Spleen (tissue), 7 donors: ENCODE measurements around the gene CRIP2.

Source experiments
- CTCF ChIP-seq, 11 experiments: fragments of 200-600 bp in 7 of 11; fragments of 450-650 bp in 4 of 11; sonication (generic) in 4 of 11; IDR thresholded peaks in 8 of 11; conservative IDR thresholded peaks in 3 of 11; 1 replicate in 7 of 11; 2 replicates in 4 of 11; pipeline versions ENCODE4 v1.4.0 to v1.8.0; 2016 to 2021; ENCODE audit warnings: antibody characterized with exemption in 11 of 11, inconsistent platforms in 4 of 11, mild to moderate bottlenecking in 1 of 11
- POLR2AphosphoS5 ChIP-seq, 3 donors: sonication (generic); formaldehyde crosslinking; IDR thresholded peaks; one replicate each; pipeline ENCODE4 v1.5.1; 2017; ENCODE audit warnings: antibody characterized with exemption in 3 of 3
- donor health status: DM: no; HTN: no; CAD: no; lungs with moderate emphysema.
- donor health status: DM: no; HTN: no; CAD: no.
- donor health status: DM: no; HTN: no; CAD: no.

GRCh38 chr14:105467942-105468471, 6.6 kb upstream of the CRIP2 start:
- TF ChIP-seq CTCF (IDR thresholded peaks at IDR 0.05 in 8 of 11, conservative IDR thresholded peaks at IDR 0.05 in 3 of 11) (no peak), POLR2AphosphoS5 (IDR thresholded peaks at IDR 0.05) (no peak)
